Transverse colon (tissue), 4 donors: ENCODE results near the gene PRICKLE1.

Experiments used
- EP300 ChIP-seq: sonication (generic); formaldehyde crosslinking; IDR thresholded peaks from one replicate; pipeline ENCODE4 v1.6.1; 2017; ENCODE audit warnings: antibody characterized with exemption, low read depth
- POLR2A ChIP-seq: fragments of 450-650 bp; IDR thresholded peaks from one replicate; pipeline ENCODE4 v1.6.1; 2016; ENCODE audit warnings: antibody characterized with exemption, mild to moderate bottlenecking, moderate library complexity
- POLR2AphosphoS5 ChIP-seq, 3 donors: sonication (generic); formaldehyde crosslinking; IDR thresholded peaks; one replicate each; pipeline ENCODE4 v1.6.1; 2016; ENCODE audit warnings: antibody characterized with exemption in 3 of 3
- TF ChIP-seq, protein P1 (sequence below), 5 experiments: fragments of 200-600 bp in 3 of 5; fragments of 450-650 bp in 2 of 5; sonication (generic) in 3 of 5; IDR thresholded peaks; 1 replicate in 2 of 5; 2 replicates in 3 of 5; pipeline ENCODE4 v1.5.1; 2016 to 2017; ENCODE audit warnings: antibody characterized with exemption in 5 of 5, inconsistent platforms in 3 of 5, mild to moderate bottlenecking in 2 of 5, moderate library complexity in 1 of 5

DNA sequence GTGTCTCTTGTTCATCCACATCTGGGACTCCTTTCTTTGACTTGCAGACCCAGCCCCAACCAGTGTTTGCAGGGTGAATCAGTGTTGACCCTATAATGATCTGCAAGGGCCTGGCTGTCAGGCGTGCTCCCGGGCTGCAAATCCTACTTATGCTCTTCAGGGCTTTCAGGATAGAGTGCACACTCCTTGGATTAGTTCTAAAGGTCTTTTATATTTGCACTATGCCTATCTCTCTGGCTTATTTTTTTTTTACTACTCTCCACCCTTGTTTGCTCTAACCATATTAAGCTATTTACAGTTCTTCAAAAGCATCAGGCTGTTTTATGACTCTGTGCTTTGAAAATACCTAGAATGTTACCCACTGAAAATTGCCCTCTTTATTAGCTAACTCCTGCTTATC lies 4.3 kb upstream of the PRICKLE1 start:
- TF ChIP-seq, protein P1, sequence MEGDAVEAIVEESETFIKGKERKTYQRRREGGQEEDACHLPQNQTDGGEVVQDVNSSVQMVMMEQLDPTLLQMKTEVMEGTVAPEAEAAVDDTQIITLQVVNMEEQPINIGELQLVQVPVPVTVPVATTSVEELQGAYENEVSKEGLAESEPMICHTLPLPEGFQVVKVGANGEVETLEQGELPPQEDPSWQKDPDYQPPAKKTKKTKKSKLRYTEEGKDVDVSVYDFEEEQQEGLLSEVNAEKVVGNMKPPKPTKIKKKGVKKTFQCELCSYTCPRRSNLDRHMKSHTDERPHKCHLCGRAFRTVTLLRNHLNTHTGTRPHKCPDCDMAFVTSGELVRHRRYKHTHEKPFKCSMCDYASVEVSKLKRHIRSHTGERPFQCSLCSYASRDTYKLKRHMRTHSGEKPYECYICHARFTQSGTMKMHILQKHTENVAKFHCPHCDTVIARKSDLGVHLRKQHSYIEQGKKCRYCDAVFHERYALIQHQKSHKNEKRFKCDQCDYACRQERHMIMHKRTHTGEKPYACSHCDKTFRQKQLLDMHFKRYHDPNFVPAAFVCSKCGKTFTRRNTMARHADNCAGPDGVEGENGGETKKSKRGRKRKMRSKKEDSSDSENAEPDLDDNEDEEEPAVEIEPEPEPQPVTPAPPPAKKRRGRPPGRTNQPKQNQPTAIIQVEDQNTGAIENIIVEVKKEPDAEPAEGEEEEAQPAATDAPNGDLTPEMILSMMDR (IDR thresholded peaks at IDR 0.05): no peak
- TF ChIP-seq POLR2AphosphoS5 (IDR thresholded peaks at IDR 0.05) (no peak), POLR2A (no peak), EP300 (no peak)
